Loucy (cell line): ENCODE data around the gene DOCK3.

Source experiments
- H2AFZ ChIP-seq: fragments of 200-600 bp; sonication (generic); 2 replicates; pipeline ENCODE4 v1.6.0; 2016; ENCODE audit warnings: antibody characterized with exemption, mild to moderate bottlenecking, low read length, moderate library complexity
- H3F3A ChIP-seq: fragments of 200-600 bp; 2 replicates; pipeline ENCODE4 v1.6.0; 2016; ENCODE audit warnings: antibody characterized with exemption, low read depth, mild to moderate bottlenecking
- H3K27me3 ChIP-seq: fragments of 200-600 bp; sonication (generic); 2 replicates; pipeline ENCODE4 v1.6.1; 2014; ENCODE audit warnings: low read length, mild to moderate bottlenecking; ENCODE audit not compliant: insufficient read depth, poor library complexity, severe bottlenecking
- H3K36me3 ChIP-seq: fragments of 200-600 bp; sonication (generic); 2 replicates; pipeline ENCODE4 v1.6.1; 2016; ENCODE audit warnings: low read length; ENCODE audit not compliant: insufficient read depth
- H3K4me1 ChIP-seq: fragments of 200-600 bp; sonication (generic); 2 replicates; pipeline ENCODE4 v1.5.1; 2014; ENCODE audit warnings: low read length, mild to moderate bottlenecking; ENCODE audit not compliant: insufficient read depth, poor library complexity, severe bottlenecking
- H3K4me2 ChIP-seq: fragments of 200-600 bp; sonication (generic); 2 replicates; pipeline ENCODE4 v1.6.0; 2014; ENCODE audit warnings: antibody characterized with exemption, low read length, low read depth, mild to moderate bottlenecking; ENCODE audit not compliant: poor library complexity, severe bottlenecking
- H3K4me3 ChIP-seq: fragments of 200-600 bp; sonication (generic); 2 replicates; pipeline ENCODE4 v1.5.1; 2014; ENCODE audit warnings: low read length, mild to moderate bottlenecking, mixed read lengths; ENCODE audit not compliant: poor library complexity, severe bottlenecking
- H3K79me2 ChIP-seq: fragments of 200-600 bp; sonication (generic); 2 replicates; pipeline ENCODE4 v1.6.1; 2014; ENCODE audit warnings: low read length; ENCODE audit not compliant: insufficient read depth
- H3K9ac ChIP-seq: fragments of 200-600 bp; sonication (generic); 2 replicates; pipeline ENCODE4 v1.6.0; 2014; ENCODE audit warnings: mild to moderate bottlenecking, low read depth, low read length, moderate library complexity; ENCODE audit not compliant: poor library complexity, severe bottlenecking
- H3K9me2 ChIP-seq: fragments of 200-600 bp; sonication (generic); replicated peaks from 2 replicates; pipeline ENCODE4 v1.6.1; 2016; ENCODE audit warnings: low read depth, low read length, mixed read lengths
- H3K9me3 ChIP-seq: fragments of 200-600 bp; sonication (generic); 2 replicates; pipeline ENCODE4 v1.6.1; 2014; ENCODE audit warnings: mild to moderate bottlenecking, antibody characterized with exemption, low read length, low read depth; ENCODE audit not compliant: insufficient read depth
- H4K20me1 ChIP-seq: fragments of 200-600 bp; sonication (generic); 2 replicates; pipeline ENCODE4 v1.6.0; 2014; ENCODE audit warnings: antibody characterized with exemption, low read length, mild to moderate bottlenecking; ENCODE audit not compliant: insufficient read depth, poor library complexity, severe bottlenecking
- CTCF ChIP-seq: fragments of 200-600 bp; sonication (generic); conservative IDR thresholded peaks from 2 replicates; pipeline ENCODE4 v1.5.1; 2014; ENCODE audit warnings: mild to moderate bottlenecking, antibody characterized with exemption, low read length
- EZH2phosphoT487 ChIP-seq: fragments of 200-600 bp; IDR thresholded peaks from 2 replicates; pipeline ENCODE4 v1.6.1; 2018; ENCODE audit warnings: antibody characterized with exemption, mild to moderate bottlenecking, moderate library complexity, borderline replicate concordance

The DOCK3 gene

GRCh38 chr3:51400166-51400565 is 725.4 kb downstream of the DOCK3 start:
- Histone ChIP-seq H3F3A (no peaks in the 10 kb centered on the region), H4K20me1 (peaks cover 8% of the 10 kb centered on the region), H3K4me3 (no peak overlapping the region), H3K9ac (no peak overlapping the region), H3K9me3 (no peaks in the 10 kb centered on the region), H3K27me3 (no peaks in the 10 kb centered on the region), H3K4me2 (no peak overlapping the region), H3K4me1 (no peaks in the 10 kb centered on the region), H3K36me3 (peaks cover 85% of the 10 kb centered on the region; the same call in 1 of the 2 replicates), H3K9me2 (no peaks in the 10 kb centered on the region), H3K79me2 (peaks cover 9% of the 10 kb centered on the region; the same call in 1 of the 2 replicates), H2AFZ (no peak overlapping the region)
- TF ChIP-seq EZH2phosphoT487 (no peak), CTCF (no peak)

GRCh38 chr3:51401735-51402134 is 727.0 kb downstream of the DOCK3 start:
- Histone ChIP-seq H3K9ac (no peak overlapping the region), H3K4me1 (no peaks in the 10 kb centered on the region), H3K79me2 (peaks cover 4% of the 10 kb centered on the region; the same call in 1 of the 2 replicates), H3K4me2 (no peak overlapping the region), H3F3A (no peaks in the 10 kb centered on the region), H3K9me2 (no peaks in the 10 kb centered on the region), H2AFZ (no peak overlapping the region), H4K20me1 (no peaks in the 10 kb centered on the region), H3K4me3 (no peak overlapping the region), H3K36me3 (peaks cover 73% of the 10 kb centered on the region; the same call in 1 of the 2 replicates), H3K27me3 (no peaks in the 10 kb centered on the region), H3K9me3 (no peaks in the 10 kb centered on the region)
- TF ChIP-seq CTCF (no peak), EZH2phosphoT487 (no peak)

GRCh38 chr3:51403675-51404074 is 728.9 kb downstream of the DOCK3 start:
- Histone ChIP-seq H3K9ac (no peak overlapping the region), H2AFZ (no peak overlapping the region), H3K4me3 (no peak overlapping the region), H3K4me2 (no peak overlapping the region), H3K27me3 (no peaks in the 10 kb centered on the region), H3K36me3 (peaks cover 64% of the 10 kb centered on the region; the same call in 1 of the 2 replicates), H3K9me3 (no peaks in the 10 kb centered on the region), H4K20me1 (no peaks in the 10 kb centered on the region), H3K79me2 (peaks cover 4% of the 10 kb centered on the region; the same call in 1 of the 2 replicates), H3K9me2 (no peaks in the 10 kb centered on the region), H3K4me1 (no peaks in the 10 kb centered on the region), H3F3A (no peaks in the 10 kb centered on the region)
- no peak for TF ChIP-seq EZH2phosphoT487
- TF ChIP-seq CTCF = no peak
